Breast epithelium (tissue), 3 donors: Measurements from ENCODE around the gene ADGRV1.

Experiments
- POLR2A ChIP-seq: fragments of 450-650 bp; IDR thresholded peaks from one replicate; pipeline ENCODE4 v1.6.1; 2016; ENCODE audit warnings: antibody characterized with exemption, mild to moderate bottlenecking, moderate library complexity
- POLR2AphosphoS5 ChIP-seq, 3 donors: sonication (generic); formaldehyde crosslinking; IDR thresholded peaks; one replicate each; pipeline ENCODE4 v1.6.1; 2017; ENCODE audit warnings: antibody characterized with exemption in 3 of 3
- TF ChIP-seq, protein P1 (sequence below), 3 donors: fragments of 450-650 bp; IDR thresholded peaks; one replicate each; pipeline ENCODE4 v1.5.1; 2016 to 2017; ENCODE audit warnings: antibody characterized with exemption in 3 of 3, mild to moderate bottlenecking in 3 of 3, moderate library complexity in 3 of 3

DNA sequence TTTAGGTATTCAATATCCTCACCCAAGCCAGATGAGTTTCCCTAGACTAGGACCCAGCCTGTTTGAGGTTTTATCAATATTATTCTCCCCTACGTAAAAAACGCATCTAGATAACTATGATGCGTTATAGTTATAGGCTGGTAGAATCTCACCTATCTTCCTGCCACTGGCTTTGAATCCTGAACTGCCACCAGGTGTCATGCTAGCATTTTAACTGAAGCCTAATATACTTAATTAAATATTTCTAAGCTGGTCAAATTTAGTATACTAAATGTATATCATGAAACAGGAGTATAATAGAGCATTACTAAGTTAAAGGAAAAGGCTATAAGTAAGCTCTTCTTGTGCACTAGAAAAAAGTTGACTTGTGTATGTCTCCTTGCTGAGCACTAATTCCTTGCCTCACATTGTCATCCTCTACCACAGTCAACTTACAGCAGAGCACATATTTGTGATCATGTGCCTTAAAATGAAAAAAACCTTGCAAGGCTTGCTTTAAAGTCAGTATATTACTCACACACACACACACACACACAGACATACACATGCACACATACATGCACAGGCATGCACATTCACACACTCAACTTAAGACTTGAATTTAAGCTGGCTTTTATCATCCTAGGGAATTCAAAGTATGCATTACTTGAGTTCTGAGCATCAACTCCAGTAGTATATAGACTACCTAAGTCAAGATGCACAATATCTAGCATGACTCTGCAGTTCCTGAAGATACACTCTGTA is 303.4 kb downstream of the ADGRV1 start:
- TF ChIP-seq, protein P1, sequence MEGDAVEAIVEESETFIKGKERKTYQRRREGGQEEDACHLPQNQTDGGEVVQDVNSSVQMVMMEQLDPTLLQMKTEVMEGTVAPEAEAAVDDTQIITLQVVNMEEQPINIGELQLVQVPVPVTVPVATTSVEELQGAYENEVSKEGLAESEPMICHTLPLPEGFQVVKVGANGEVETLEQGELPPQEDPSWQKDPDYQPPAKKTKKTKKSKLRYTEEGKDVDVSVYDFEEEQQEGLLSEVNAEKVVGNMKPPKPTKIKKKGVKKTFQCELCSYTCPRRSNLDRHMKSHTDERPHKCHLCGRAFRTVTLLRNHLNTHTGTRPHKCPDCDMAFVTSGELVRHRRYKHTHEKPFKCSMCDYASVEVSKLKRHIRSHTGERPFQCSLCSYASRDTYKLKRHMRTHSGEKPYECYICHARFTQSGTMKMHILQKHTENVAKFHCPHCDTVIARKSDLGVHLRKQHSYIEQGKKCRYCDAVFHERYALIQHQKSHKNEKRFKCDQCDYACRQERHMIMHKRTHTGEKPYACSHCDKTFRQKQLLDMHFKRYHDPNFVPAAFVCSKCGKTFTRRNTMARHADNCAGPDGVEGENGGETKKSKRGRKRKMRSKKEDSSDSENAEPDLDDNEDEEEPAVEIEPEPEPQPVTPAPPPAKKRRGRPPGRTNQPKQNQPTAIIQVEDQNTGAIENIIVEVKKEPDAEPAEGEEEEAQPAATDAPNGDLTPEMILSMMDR (IDR thresholded peaks at IDR 0.05) = no peak
- TF ChIP-seq POLR2A (no peak), POLR2AphosphoS5 (IDR thresholded peaks at IDR 0.05) (no peak)
